ENCODE data around the gene RELL2.

The RELL2 gene

GRCh38 chr5:141677415-141677814 is 40.6 kb downstream of the RELL2 start:
- peaks cover 11% of the 10 kb centered on the region for H3K4me1 Mint-ChIP-seq
- H3K27ac Mint-ChIP-seq: no peak overlapping the region
- H3K9me3 Mint-ChIP-seq: no peaks in the 10 kb centered on the region
- H3K27me3 Mint-ChIP-seq: no peaks in the 10 kb centered on the region
- H3K36me3 Mint-ChIP-seq: no peaks in the 10 kb centered on the region
- no peak overlapping the region for H3K4me3 Mint-ChIP-seq

GRCh38 chr5:141680178-141680577 is 43.4 kb downstream of the RELL2 start:
- H3K4me3 Mint-ChIP-seq: no peak overlapping the region
- peaks cover 24% of the 10 kb centered on the region for H3K4me1 Mint-ChIP-seq
- H3K27me3 Mint-ChIP-seq: no peaks in the 10 kb centered on the region
- no peaks in the 10 kb centered on the region for H3K9me3 Mint-ChIP-seq
- H3K27ac Mint-ChIP-seq: no peak overlapping the region
- H3K36me3 Mint-ChIP-seq: no peaks in the 10 kb centered on the region

- H3K9me3 Mint-ChIP-seq: no peaks in the 10 kb centered on the region
- peaks cover 24% of the 10 kb centered on the region for H3K4me1 Mint-ChIP-seq
- H3K27me3 Mint-ChIP-seq: no peaks in the 10 kb centered on the region
- peak overlapping the region; percentile 79 for H3K4me3 Mint-ChIP-seq
- H3K36me3 Mint-ChIP-seq: no peaks in the 10 kb centered on the region
- H3K27ac Mint-ChIP-seq: no peak overlapping the region
These were observed 44.0 kb downstream of the RELL2 start for GRCh38 chr5:141680751-141681201.

- Mint-ChIP-seq H3K36me3 (no peaks in the 10 kb centered on the region), H3K4me3 (peak overlapping the region; percentile 79), H3K27ac (peak overlapping the region; percentile 84), H3K4me1 (peaks cover 24% of the 10 kb centered on the region), H3K9me3 (no peaks in the 10 kb centered on the region), H3K27me3 (no peaks in the 10 kb centered on the region)
These were observed 44.5 kb downstream of the RELL2 start for GRCh38 chr5:141681295-141681694.

- Mint-ChIP-seq H3K4me1 (peaks cover 24% of the 10 kb centered on the region), H3K4me3 (peak within 1 kb of the TSS; percentile 79), H3K27ac (peak within 1 kb of the TSS; percentile 84), H3K27me3 (no peaks in the 10 kb centered on the region), H3K36me3 (no peaks in the 10 kb centered on the region), H3K9me3 (no peaks in the 10 kb centered on the region)
These were observed 45.2 kb downstream of the RELL2 start, which contains the start of gene ARAP3 for GRCh38 chr5:141681695-141682641. TSS of gene ARAP3 (minus strand) at chr5:141682230. CDS start at chr5:141680486, 1,744 bp downstream.

GRCh38 chr5:141683596-141684141 is 46.9 kb downstream of the RELL2 start:
- H3K36me3 Mint-ChIP-seq: no peaks in the 10 kb centered on the region
- no peaks in the 10 kb centered on the region for H3K9me3 Mint-ChIP-seq
- peaks cover 24% of the 10 kb centered on the region for H3K4me1 Mint-ChIP-seq
- H3K4me3 Mint-ChIP-seq: peak overlapping the region; percentile 54
- no peaks in the 10 kb centered on the region for H3K27me3 Mint-ChIP-seq
- H3K27ac Mint-ChIP-seq: peak overlapping the region; percentile 17

GRCh38 chr5:141685591-141685990 is 48.8 kb downstream of the RELL2 start:
- H3K4me3 Mint-ChIP-seq: no peak overlapping the region
- no peaks in the 10 kb centered on the region for H3K27me3 Mint-ChIP-seq

GRCh38 chr5:141686648-141687416 is 50.0 kb downstream of the RELL2 start:
- Mint-ChIP-seq H3K36me3 (no peaks in the 10 kb centered on the region), H3K27me3 (no peaks in the 10 kb centered on the region), H3K4me3 (no peak overlapping the region), H3K4me1 (peaks cover 16% of the 10 kb centered on the region), H3K9me3 (no peaks in the 10 kb centered on the region), H3K27ac (no peak overlapping the region)

More at GRCh38 chr5:141685591-141685990, 48.8 kb downstream of the RELL2 start:
- Mint-ChIP-seq H3K9me3 (no peaks in the 10 kb centered on the region), H3K4me1 (peaks cover 23% of the 10 kb centered on the region), H3K27ac (no peak overlapping the region), H3K36me3 (no peaks in the 10 kb centered on the region)

Measured in activated naive CD4-positive, alpha-beta T cell treated with anti-CD3 and anti-CD28 coated beads, Interleukin-2, amount 50 U/mL, for 24 hours (primary cell).